Measurements from ENCODE around the gene OR6P1.

The OR6P1 gene, protein sequence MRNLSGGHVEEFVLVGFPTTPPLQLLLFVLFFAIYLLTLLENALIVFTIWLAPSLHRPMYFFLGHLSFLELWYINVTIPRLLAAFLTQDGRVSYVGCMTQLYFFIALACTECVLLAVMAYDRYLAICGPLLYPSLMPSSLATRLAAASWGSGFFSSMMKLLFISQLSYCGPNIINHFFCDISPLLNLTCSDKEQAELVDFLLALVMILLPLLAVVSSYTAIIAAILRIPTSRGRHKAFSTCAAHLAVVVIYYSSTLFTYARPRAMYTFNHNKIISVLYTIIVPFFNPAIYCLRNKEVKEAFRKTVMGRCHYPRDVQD

DNA sequence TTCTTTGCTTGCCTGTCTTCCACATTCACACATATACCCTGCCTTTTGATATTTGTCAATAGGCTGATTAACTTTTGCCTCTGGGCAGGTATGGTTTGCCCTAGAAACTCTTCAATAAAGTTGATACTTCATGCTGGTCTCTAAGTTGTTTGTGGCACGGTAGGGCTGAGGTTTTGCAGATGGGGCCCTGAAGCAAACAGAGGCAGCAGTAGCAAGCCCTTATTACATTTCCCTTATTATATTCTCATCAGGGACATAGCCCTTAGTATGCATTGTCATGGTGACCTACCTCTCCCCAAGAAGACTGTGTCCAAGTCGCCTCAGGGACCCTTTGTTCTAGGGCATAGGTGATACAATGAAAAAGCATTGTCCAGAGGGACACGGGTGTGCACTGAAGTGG is at the start of gene OR6P1:
OR6P1 (minus strand) TSS at position 101 of the 400 bp plus-strand sequence. CDS start 6,976 bp downstream, outside the sequence.
- H3K4me1 ChIP-seq (ENCODE audit: low read length) = no peaks in the 10 kb centered on the region
- no peaks in the 10 kb centered on the region for H3K36me3 ChIP-seq (replicated peaks; ENCODE audit: low read depth, low read length)
- H3K27me3 ChIP-seq (ENCODE audit: low read depth, low read length) = no peaks in the 10 kb centered on the region
- no peaks in the 10 kb centered on the region for H3K9me3 ChIP-seq (ENCODE audit: insufficient read depth, low read length)
- no peaks in the 10 kb centered on the region for H4K20me1 ChIP-seq (ENCODE audit: insufficient read depth, low read length)
- H3K27ac ChIP-seq (ENCODE audit: low read length) = no peak within 1 kb of the TSS
- no peak within 1 kb of the TSS for H3K4me2 ChIP-seq (ENCODE audit: low read length)
- H2AFZ ChIP-seq (ENCODE audit: low read depth, low read length) = no peak within 1 kb of the TSS
- no peak for TF ChIP-seq EZH2phosphoT487 (IDR thresholded peaks at IDR 0.05; ENCODE audit: low read depth)
- TF ChIP-seq, protein P1, sequence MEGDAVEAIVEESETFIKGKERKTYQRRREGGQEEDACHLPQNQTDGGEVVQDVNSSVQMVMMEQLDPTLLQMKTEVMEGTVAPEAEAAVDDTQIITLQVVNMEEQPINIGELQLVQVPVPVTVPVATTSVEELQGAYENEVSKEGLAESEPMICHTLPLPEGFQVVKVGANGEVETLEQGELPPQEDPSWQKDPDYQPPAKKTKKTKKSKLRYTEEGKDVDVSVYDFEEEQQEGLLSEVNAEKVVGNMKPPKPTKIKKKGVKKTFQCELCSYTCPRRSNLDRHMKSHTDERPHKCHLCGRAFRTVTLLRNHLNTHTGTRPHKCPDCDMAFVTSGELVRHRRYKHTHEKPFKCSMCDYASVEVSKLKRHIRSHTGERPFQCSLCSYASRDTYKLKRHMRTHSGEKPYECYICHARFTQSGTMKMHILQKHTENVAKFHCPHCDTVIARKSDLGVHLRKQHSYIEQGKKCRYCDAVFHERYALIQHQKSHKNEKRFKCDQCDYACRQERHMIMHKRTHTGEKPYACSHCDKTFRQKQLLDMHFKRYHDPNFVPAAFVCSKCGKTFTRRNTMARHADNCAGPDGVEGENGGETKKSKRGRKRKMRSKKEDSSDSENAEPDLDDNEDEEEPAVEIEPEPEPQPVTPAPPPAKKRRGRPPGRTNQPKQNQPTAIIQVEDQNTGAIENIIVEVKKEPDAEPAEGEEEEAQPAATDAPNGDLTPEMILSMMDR (IDR thresholded peaks at IDR 0.05; ENCODE audit: low read depth, low read length) = no peak
- no peak within 1 kb of the TSS for H3K4me3 ChIP-seq (ENCODE audit: low read length)
- no peak within 1 kb of the TSS for H3K9ac ChIP-seq (ENCODE audit: low read length)
- H3K79me2 ChIP-seq (ENCODE audit: low read length) = no peaks in the 10 kb centered on the region

DNA sequence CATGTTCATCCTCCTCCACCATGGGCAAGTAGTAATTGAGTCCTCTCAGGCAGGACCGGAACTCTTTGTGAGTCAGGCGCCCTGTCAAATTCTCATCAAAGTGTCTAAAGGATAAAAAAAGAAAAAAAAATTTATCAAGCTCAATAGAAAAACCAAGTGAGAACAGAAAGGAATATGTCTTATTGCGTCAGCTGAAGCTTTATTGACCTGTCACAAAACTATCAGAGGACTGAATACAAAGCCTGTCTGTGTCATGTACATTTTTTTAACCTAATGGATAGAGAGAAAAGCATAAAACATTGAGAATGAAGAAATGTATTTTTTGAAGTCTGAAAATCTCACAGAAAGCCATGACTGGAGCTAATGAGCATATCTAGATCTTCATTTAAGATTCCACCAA is 43.4 kb upstream of the OR6P1 start:
- H3K27ac ChIP-seq (ENCODE audit: low read length) = no peak overlapping the region
- H2AFZ ChIP-seq (ENCODE audit: low read depth, low read length) = no peak overlapping the region
- no peaks in the 10 kb centered on the region for H3K9me3 ChIP-seq (ENCODE audit: insufficient read depth, low read length)
- no peak overlapping the region for H3K4me2 ChIP-seq (ENCODE audit: low read length)
- no peak overlapping the region for H3K4me3 ChIP-seq (ENCODE audit: low read length)
- no peak overlapping the region for H3K9ac ChIP-seq (ENCODE audit: low read length)
- no peaks in the 10 kb centered on the region for H3K27me3 ChIP-seq (ENCODE audit: low read depth, low read length)
- no peaks in the 10 kb centered on the region for H3K79me2 ChIP-seq (ENCODE audit: low read length)
- H4K20me1 ChIP-seq (ENCODE audit: insufficient read depth, low read length) = no peaks in the 10 kb centered on the region
- TF ChIP-seq, protein P1 (IDR thresholded peaks at IDR 0.05; ENCODE audit: low read depth, low read length) = no peak
- TF ChIP-seq EZH2phosphoT487 (IDR thresholded peaks at IDR 0.05; ENCODE audit: low read depth) = no peak
- H3K36me3 ChIP-seq (replicated peaks; ENCODE audit: low read depth, low read length) = no peaks in the 10 kb centered on the region
- H3K4me1 ChIP-seq (ENCODE audit: low read length) = no peaks in the 10 kb centered on the region

GRCh38 chr1:158611916-158612315 is 41.5 kb upstream of the OR6P1 start:
- Histone ChIP-seq H3K9ac (ENCODE audit: low read length) (no peak overlapping the region), H3K4me3 (ENCODE audit: low read length) (no peak overlapping the region), H3K27ac (ENCODE audit: low read length) (no peak overlapping the region), H3K9me3 (ENCODE audit: insufficient read depth, low read length) (no peaks in the 10 kb centered on the region), H2AFZ (ENCODE audit: low read depth, low read length) (no peak overlapping the region), H3K4me2 (ENCODE audit: low read length) (no peak overlapping the region), H3K4me1 (ENCODE audit: low read length) (no peaks in the 10 kb centered on the region), H3K36me3 (replicated peaks; ENCODE audit: low read depth, low read length) (no peaks in the 10 kb centered on the region), H3K79me2 (ENCODE audit: low read length) (no peaks in the 10 kb centered on the region), H3K27me3 (ENCODE audit: low read depth, low read length) (no peaks in the 10 kb centered on the region), H4K20me1 (ENCODE audit: insufficient read depth, low read length) (no peaks in the 10 kb centered on the region)
- TF ChIP-seq, protein P1 (IDR thresholded peaks at IDR 0.05; ENCODE audit: low read depth, low read length) = no peak
- TF ChIP-seq EZH2phosphoT487 (IDR thresholded peaks at IDR 0.05; ENCODE audit: low read depth) = no peak

GRCh38 chr1:158607296-158607695 is 36.9 kb upstream of the OR6P1 start:
- Histone ChIP-seq H3K4me3 (ENCODE audit: low read length) (no peak overlapping the region), H3K9me3 (ENCODE audit: insufficient read depth, low read length) (no peaks in the 10 kb centered on the region), H3K9ac (ENCODE audit: low read length) (no peak overlapping the region), H3K4me2 (ENCODE audit: low read length) (no peak overlapping the region), H3K27me3 (ENCODE audit: low read depth, low read length) (no peaks in the 10 kb centered on the region), H3K36me3 (replicated peaks; ENCODE audit: low read depth, low read length) (no peaks in the 10 kb centered on the region), H3K4me1 (ENCODE audit: low read length) (no peaks in the 10 kb centered on the region), H3K79me2 (ENCODE audit: low read length) (no peaks in the 10 kb centered on the region), H2AFZ (ENCODE audit: low read depth, low read length) (no peak overlapping the region), H3K27ac (ENCODE audit: low read length) (no peak overlapping the region), H4K20me1 (ENCODE audit: insufficient read depth, low read length) (no peaks in the 10 kb centered on the region)
- TF ChIP-seq, protein P1 (IDR thresholded peaks at IDR 0.05; ENCODE audit: low read depth, low read length) = no peak
- TF ChIP-seq EZH2phosphoT487 (IDR thresholded peaks at IDR 0.05; ENCODE audit: low read depth) = no peak
